Measurements from ENCODE around the gene ATCAY.

- TF ChIP-seq CTCF (IDR thresholded peaks at IDR 0.05 in 8 of 11, conservative IDR thresholded peaks at IDR 0.05 in 3 of 11) (no peak), POLR2A (IDR thresholded peaks at IDR 0.05) (no peak), POLR2AphosphoS5 (IDR thresholded peaks at IDR 0.05) (no peak)
Measured at GRCh38 chr19:3919793-3920192, 39.3 kb downstream of the ATCAY start.
